HCT116 (cell line): ENCODE data around the gene ATXN7L1. TPM values are rescaled to one million over a fixed set of nuclear protein-coding genes. Genes with fewer than 3 reads are reported as not detected.

Experiments
- ATAC-seq: fragments of 200-7000 bp; cut with Tn5 transposase; 2 replicates; pipeline ENCODE4 v1.9.1; 2020; ENCODE audit warnings: mild to moderate bottlenecking, moderate library complexity
- BruUV-seq: library from RNA; stranded (reverse); fragments of 400-500 nt; replicated peaks from 2 replicates; lab custom pipeline; 2021; lab: Mats Ljungman, UMichigan
- CTCF ChIA-PET: fragments of 300-600 bp; sonication (Branson Sonifier 250); formaldehyde crosslinking; loops from one replicate; lab custom pipeline; 2021; ENCODE audit warnings: antibody characterized with exemption; lab: Charles Lee
- POLR2A ChIA-PET: fragments of 300-600, 350-600 bp; sonication (Branson Sonifier 250); formaldehyde crosslinking; loops from one replicate; lab custom pipeline; 2021; ENCODE audit warnings: antibody characterized with exemption; lab: Charles Lee
- RAD21 ChIA-PET, 2 experiments: fragments of 300-600 bp; sonication (Branson Sonifier 250); formaldehyde crosslinking; loops; one replicate each; lab custom pipeline; 2023; ENCODE audit warnings: low total read pairs in 2 of 2; ENCODE audit not compliant: uncharacterized antibody in 2 of 2, unreplicated experiment in 2 of 2, low non-redundant PET in 1 of 2; lab: Charles Lee
- DNase-seq: peaks from one replicate; pipeline ENCODE4 v3.0.0-alpha.2; 2010; ENCODE audit warnings: low read depth, low spot score
- H2AFZ ChIP-seq: fragments of 200-600 bp; shearing (Covaris generic), sonication (generic); 2 replicates; pipeline ENCODE4 v1.6.1; 2017; ENCODE audit warnings: low read depth, mixed run types, mixed read lengths, antibody characterized with exemption, low read length; ENCODE audit not compliant: poor library complexity, severe bottlenecking
- H3K27ac ChIP-seq: 2 replicates; pipeline ENCODE4 v1.5.1; 2012; ENCODE audit warnings: low read depth, low read length
- H3K27me3 ChIP-seq: fragments of 200-600 bp; sonication (generic); 2 replicates; pipeline ENCODE4 v1.6.1; 2016; ENCODE audit warnings: mixed run types, low read length, mixed read lengths; ENCODE audit not compliant: insufficient read depth
- H3K36me3 ChIP-seq, 2 experiments: fragments of 200-500 bp in 1 of 2; fragments of 200-600 bp in 1 of 2; sonication (Bioruptor generic) in 1 of 2; sonication (generic) in 1 of 2; 2 replicates each; pipeline versions ENCODE4 v1.5.1 to v1.6.1; 2014 to 2016; ENCODE audit warnings: low read length in 2 of 2, inconsistent platforms in 1 of 2, mixed read lengths in 1 of 2, mixed run types in 1 of 2; ENCODE audit not compliant: insufficient read depth in 2 of 2, control insufficient read depth in 1 of 2
- H3K4me1 ChIP-seq, 2 experiments: fragments of 200-600 bp in 1 of 2; sonication (generic) in 1 of 2; 2 replicates each; pipeline versions ENCODE4 v1.5.1 to v1.6.1; 2012 to 2017; ENCODE audit warnings: low read length in 2 of 2, inconsistent platforms in 1 of 2, mild to moderate bottlenecking in 1 of 2, mixed read lengths in 1 of 2, mixed run types in 1 of 2, moderate library complexity in 1 of 2; ENCODE audit not compliant: insufficient read depth in 2 of 2, control insufficient read depth in 1 of 2
- H3K4me2 ChIP-seq: fragments of 200-600 bp; sonication (generic); 2 replicates; pipeline ENCODE4 v1.6.1; 2017; ENCODE audit warnings: mixed run types, low read length, mixed read lengths
- H3K4me3 ChIP-seq, 2 experiments: fragments of 200-600 bp in 1 of 2; sonication (generic) in 1 of 2; replicated peaks in 1 of 2; 2 replicates each; pipeline ENCODE4 v1.5.1; 2011 to 2016; ENCODE audit warnings: low read length in 2 of 2, control low read depth in 1 of 2, low read depth in 1 of 2, mild to moderate bottlenecking in 1 of 2, mixed read lengths in 1 of 2, mixed run types in 1 of 2
- H3K79me2 ChIP-seq: fragments of 200-600 bp; sonication (generic); 2 replicates; pipeline ENCODE4 v1.6.1; 2017; ENCODE audit warnings: mild to moderate bottlenecking, mixed run types, low read length, moderate library complexity, mixed read lengths; ENCODE audit not compliant: insufficient read depth
- H3K9ac ChIP-seq: fragments of 200-600 bp; sonication (generic); 2 replicates; pipeline ENCODE4 v1.6.1; 2016; ENCODE audit warnings: low read length, mixed read lengths
- H3K9me2 ChIP-seq: fragments of 200-600 bp; sonication (generic), shearing (Covaris generic); 2 replicates; pipeline ENCODE4 v1.6.1; 2017; ENCODE audit warnings: mixed run types, mild to moderate bottlenecking, moderate library complexity; ENCODE audit not compliant: insufficient read depth
- H3K9me3 ChIP-seq, 2 experiments: fragments of 200-500 bp in 1 of 2; fragments of 200-600 bp in 1 of 2; sonication (Bioruptor generic) in 1 of 2; sonication (generic) in 1 of 2; 2 replicates each; pipeline ENCODE4 v1.6.1; 2014 to 2017; ENCODE audit warnings: low read length in 2 of 2, mixed read lengths in 2 of 2, inconsistent platforms in 1 of 2, low read depth in 1 of 2, mild to moderate bottlenecking in 1 of 2, mixed run types in 1 of 2, moderate library complexity in 1 of 2; ENCODE audit not compliant: control insufficient read depth in 1 of 2, insufficient read depth in 1 of 2
- H4K20me1 ChIP-seq: fragments of 200-600 bp; sonication (generic), shearing (Covaris generic); 2 replicates; pipeline ENCODE4 v1.6.1; 2017; ENCODE audit warnings: mixed run types, mild to moderate bottlenecking, moderate library complexity; ENCODE audit not compliant: insufficient read depth
- CBX3 ChIP-seq: IDR thresholded peaks from 2 replicates; pipeline ENCODE4 v1.6.1; 2012; ENCODE audit warnings: low read depth
- CEBPB ChIP-seq: IDR thresholded peaks from 2 replicates; pipeline ENCODE4 v1.6.1; 2012; ENCODE audit warnings: low read depth
- EGR1 ChIP-seq: IDR thresholded peaks from 2 replicates; pipeline ENCODE4 v1.6.1; 2012; ENCODE audit warnings: low read depth
- ELF1 ChIP-seq: IDR thresholded peaks from 2 replicates; pipeline ENCODE4 v1.6.1; 2012; ENCODE audit warnings: low read depth, borderline replicate concordance
- EZH2 ChIP-seq: fragments of 200-600 bp; sonication (generic); IDR thresholded peaks from 2 replicates; pipeline ENCODE4 v1.6.1; 2017; ENCODE audit warnings: antibody characterized with exemption, mixed run types
- EZH2phosphoT487 ChIP-seq: fragments of 200-600 bp; IDR thresholded peaks from 2 replicates; pipeline ENCODE4 v1.6.1; 2018; ENCODE audit warnings: antibody characterized with exemption, borderline replicate concordance
- JUND ChIP-seq: IDR thresholded peaks from 2 replicates; pipeline ENCODE4 v1.6.1; 2012
- POLR2AphosphoS5 ChIP-seq: IDR thresholded peaks from 2 replicates; pipeline ENCODE4 v1.6.1; 2011; ENCODE audit warnings: mild to moderate bottlenecking, low read depth, low read length, moderate library complexity
- RAD21 ChIP-seq: IDR thresholded peaks from 2 replicates; pipeline ENCODE4 v1.6.1; 2012; ENCODE audit warnings: low read depth, mild to moderate bottlenecking
- SIN3A ChIP-seq: IDR thresholded peaks from 2 replicates; pipeline ENCODE4 v1.6.1; 2012; ENCODE audit warnings: low read depth
- SRF ChIP-seq: IDR thresholded peaks from 2 replicates; pipeline ENCODE4 v1.6.1; 2012; ENCODE audit warnings: low read depth
- TCF7L2 ChIP-seq: IDR thresholded peaks from 2 replicates; pipeline ENCODE4 v1.7.0; 2011; ENCODE audit warnings: borderline replicate concordance, inconsistent platforms; ENCODE audit not compliant: insufficient read depth, insufficient read length; ENCODE audit errors: extremely low read depth
- YY1 ChIP-seq: IDR thresholded peaks from 2 replicates; pipeline ENCODE4 v1.6.1; 2011; ENCODE audit warnings: low read length, low read depth, moderate library complexity, mild to moderate bottlenecking; ENCODE audit not compliant: insufficient replicate concordance; ENCODE audit errors: extremely low read depth
- ZNF274 ChIP-seq: fragments of 200-500 bp; sonication (Bioruptor generic); IDR thresholded peaks from 2 replicates; pipeline ENCODE4 v1.6.1; 2014; ENCODE audit warnings: mild to moderate bottlenecking, low read depth, low read length, inconsistent platforms
- intact Hi-C: fragments of 100-400 bp; cut with micrococcal nuclease; formaldehyde crosslinking; loops from 2 replicates; pipeline ENCODE4 v1.10.0; 2022
- total RNA-seq: library from RNA; stranded (reverse); gene quantifications from one replicate; pipeline ENCODE4 v1.2.1, GENCODE V29; 2021; ENCODE audit not compliant: unreplicated experiment
- TF ChIP-seq, protein P1 (sequence below): IDR thresholded peaks from 2 replicates; pipeline ENCODE4 v1.6.1; 2012; ENCODE audit warnings: low read depth
- TF ChIP-seq, protein P2 (sequence below): IDR thresholded peaks from 2 replicates; pipeline ENCODE4 v1.6.1; 2012
- TF ChIP-seq, protein P3 (sequence below): IDR thresholded peaks from 2 replicates; pipeline ENCODE4 v1.6.1; 2012
- TF ChIP-seq, protein P4 (sequence below), 3 experiments: fragments of 200-600 bp in 1 of 3; sonication (generic) in 1 of 3; IDR thresholded peaks in 2 of 3; conservative IDR thresholded peaks in 1 of 3; 2 replicates each; pipeline ENCODE4 v1.5.1; 2012 to 2017; ENCODE audit warnings: low read depth in 2 of 3, low read length in 2 of 3, antibody characterized with exemption in 1 of 3, borderline replicate concordance in 1 of 3, control low read depth in 1 of 3, mild to moderate bottlenecking in 1 of 3, mixed read lengths in 1 of 3, mixed run types in 1 of 3, moderate library complexity in 1 of 3; ENCODE audit not compliant: insufficient read depth in 1 of 3

Gene ATXN7L1
- total RNA-seq, 1 experiment from 2014 or later = 11.5 TPM

DNA sequence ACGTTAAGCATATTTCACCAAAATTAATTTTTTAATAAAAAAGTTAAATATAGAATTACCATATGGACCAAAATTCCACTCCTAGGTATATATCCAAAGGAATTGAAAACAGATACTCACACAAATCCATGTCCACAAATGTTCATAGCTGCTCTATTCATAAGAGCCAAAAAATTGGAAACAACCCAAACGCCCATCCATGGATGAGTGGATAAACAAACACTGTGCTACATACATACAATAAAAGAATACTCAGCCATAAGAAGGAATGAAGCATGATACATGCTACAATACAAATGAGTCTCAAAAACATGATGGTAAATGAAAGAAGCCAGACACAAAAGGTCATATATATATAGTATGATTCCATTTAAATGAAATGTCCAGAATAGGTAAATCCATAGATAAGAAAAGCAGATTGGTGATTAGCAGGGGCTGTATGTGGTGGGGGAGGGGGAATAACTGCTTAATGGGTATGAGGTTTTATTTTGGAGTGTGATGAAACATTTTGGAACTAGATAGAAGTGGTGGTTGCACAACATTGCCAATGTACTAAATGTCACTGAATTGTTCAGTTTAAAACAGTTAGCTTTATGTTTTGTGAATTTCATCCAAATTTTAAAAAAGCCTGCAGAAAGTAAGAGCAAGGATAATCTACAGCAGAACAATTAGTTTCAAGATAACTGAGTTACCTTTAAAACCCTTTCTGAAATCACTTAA, 193.9 kb downstream of the ATXN7L1 start:
- BruUV-seq = no TSS peak
- TF ChIP-seq TCF7L2 = no peak
- TF ChIP-seq POLR2AphosphoS5 = no peak
- no peak for TF ChIP-seq SRF
- TF ChIP-seq CBX3 = no peak
- TF ChIP-seq EGR1 = no peak
- TF ChIP-seq YY1 = no peak
- TF ChIP-seq, protein P1, sequence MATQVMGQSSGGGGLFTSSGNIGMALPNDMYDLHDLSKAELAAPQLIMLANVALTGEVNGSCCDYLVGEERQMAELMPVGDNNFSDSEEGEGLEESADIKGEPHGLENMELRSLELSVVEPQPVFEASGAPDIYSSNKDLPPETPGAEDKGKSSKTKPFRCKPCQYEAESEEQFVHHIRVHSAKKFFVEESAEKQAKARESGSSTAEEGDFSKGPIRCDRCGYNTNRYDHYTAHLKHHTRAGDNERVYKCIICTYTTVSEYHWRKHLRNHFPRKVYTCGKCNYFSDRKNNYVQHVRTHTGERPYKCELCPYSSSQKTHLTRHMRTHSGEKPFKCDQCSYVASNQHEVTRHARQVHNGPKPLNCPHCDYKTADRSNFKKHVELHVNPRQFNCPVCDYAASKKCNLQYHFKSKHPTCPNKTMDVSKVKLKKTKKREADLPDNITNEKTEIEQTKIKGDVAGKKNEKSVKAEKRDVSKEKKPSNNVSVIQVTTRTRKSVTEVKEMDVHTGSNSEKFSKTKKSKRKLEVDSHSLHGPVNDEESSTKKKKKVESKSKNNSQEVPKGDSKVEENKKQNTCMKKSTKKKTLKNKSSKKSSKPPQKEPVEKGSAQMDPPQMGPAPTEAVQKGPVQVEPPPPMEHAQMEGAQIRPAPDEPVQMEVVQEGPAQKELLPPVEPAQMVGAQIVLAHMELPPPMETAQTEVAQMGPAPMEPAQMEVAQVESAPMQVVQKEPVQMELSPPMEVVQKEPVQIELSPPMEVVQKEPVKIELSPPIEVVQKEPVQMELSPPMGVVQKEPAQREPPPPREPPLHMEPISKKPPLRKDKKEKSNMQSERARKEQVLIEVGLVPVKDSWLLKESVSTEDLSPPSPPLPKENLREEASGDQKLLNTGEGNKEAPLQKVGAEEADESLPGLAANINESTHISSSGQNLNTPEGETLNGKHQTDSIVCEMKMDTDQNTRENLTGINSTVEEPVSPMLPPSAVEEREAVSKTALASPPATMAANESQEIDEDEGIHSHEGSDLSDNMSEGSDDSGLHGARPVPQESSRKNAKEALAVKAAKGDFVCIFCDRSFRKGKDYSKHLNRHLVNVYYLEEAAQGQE = no peak
- TF ChIP-seq ELF1 = no peak
- no peak for TF ChIP-seq EZH2phosphoT487
- TF ChIP-seq CEBPB = no peak
- no peak for TF ChIP-seq EZH2
- TF ChIP-seq RAD21 = no peak
- TF ChIP-seq, protein P2, sequence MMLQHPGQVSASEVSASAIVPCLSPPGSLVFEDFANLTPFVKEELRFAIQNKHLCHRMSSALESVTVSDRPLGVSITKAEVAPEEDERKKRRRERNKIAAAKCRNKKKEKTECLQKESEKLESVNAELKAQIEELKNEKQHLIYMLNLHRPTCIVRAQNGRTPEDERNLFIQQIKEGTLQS = no peak
- no peak for TF ChIP-seq JUND
- TF ChIP-seq, protein P3, sequence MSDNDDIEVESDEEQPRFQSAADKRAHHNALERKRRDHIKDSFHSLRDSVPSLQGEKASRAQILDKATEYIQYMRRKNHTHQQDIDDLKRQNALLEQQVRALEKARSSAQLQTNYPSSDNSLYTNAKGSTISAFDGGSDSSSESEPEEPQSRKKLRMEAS = no peak
- TF ChIP-seq ZNF274 = no peak
- TF ChIP-seq, protein P4, sequence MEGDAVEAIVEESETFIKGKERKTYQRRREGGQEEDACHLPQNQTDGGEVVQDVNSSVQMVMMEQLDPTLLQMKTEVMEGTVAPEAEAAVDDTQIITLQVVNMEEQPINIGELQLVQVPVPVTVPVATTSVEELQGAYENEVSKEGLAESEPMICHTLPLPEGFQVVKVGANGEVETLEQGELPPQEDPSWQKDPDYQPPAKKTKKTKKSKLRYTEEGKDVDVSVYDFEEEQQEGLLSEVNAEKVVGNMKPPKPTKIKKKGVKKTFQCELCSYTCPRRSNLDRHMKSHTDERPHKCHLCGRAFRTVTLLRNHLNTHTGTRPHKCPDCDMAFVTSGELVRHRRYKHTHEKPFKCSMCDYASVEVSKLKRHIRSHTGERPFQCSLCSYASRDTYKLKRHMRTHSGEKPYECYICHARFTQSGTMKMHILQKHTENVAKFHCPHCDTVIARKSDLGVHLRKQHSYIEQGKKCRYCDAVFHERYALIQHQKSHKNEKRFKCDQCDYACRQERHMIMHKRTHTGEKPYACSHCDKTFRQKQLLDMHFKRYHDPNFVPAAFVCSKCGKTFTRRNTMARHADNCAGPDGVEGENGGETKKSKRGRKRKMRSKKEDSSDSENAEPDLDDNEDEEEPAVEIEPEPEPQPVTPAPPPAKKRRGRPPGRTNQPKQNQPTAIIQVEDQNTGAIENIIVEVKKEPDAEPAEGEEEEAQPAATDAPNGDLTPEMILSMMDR (IDR thresholded peaks at IDR 0.05 in 2 of 3, conservative IDR thresholded peaks at IDR 0.05 in 1 of 3; ENCODE audit: borderline replicate concordance in 1 of 3, insufficient read depth in 1 of 3, low read depth in 2 of 3, low read length in 2 of 3) = no peak
- no peak for TF ChIP-seq SIN3A
- Histone ChIP-seq H3K27me3 (no peaks in the 10 kb centered on the region), H3K9me3 (no peaks in the 10 kb centered on the region), H3K4me2 (no peak overlapping the region), H3K79me2 (no peaks in the 10 kb centered on the region), H3K9ac (no peak overlapping the region), H3K4me3 (no peak overlapping the region), H3K9me2 (no peaks in the 10 kb centered on the region), H2AFZ (no peak overlapping the region), H3K36me3 (no peaks in the 10 kb centered on the region), H3K27ac (no peak overlapping the region), H4K20me1 (no peaks in the 10 kb centered on the region), H3K4me1 (no peaks in the 10 kb centered on the region)
- no peak for DNase-seq
- intact Hi-C loops = no loop called here
- CTCF ChIA-PET = no interaction called here
- RAD21 ChIA-PET = interaction anchor here in 1 of 2 experiments (0.6 kb wide), 1 partner anchor 18 kb away, joined by 3 read pairs; no protein-coding TSS in a partner anchor
- POLR2A ChIA-PET = no interaction called here
- no peak for ATAC-seq
